H1 (cell line): ENCODE results near the gene MYL7.
A peak's percentile ranks its signal among the peaks of the same experiment; 100 is the strongest.

Source experiments
- CHD1 ChIP-seq: IDR thresholded peaks from 2 replicates; pipeline ENCODE4 v1.6.1; 2012; ENCODE audit warnings: low read depth, low read length, improper control_type of control experiment
- EP300 ChIP-seq, 2 experiments: IDR thresholded peaks; 1 replicate in 1 of 2; 2 replicates in 1 of 2; pipeline ENCODE4 v1.6.1; 2011 to 2012; ENCODE audit warnings: low read depth in 2 of 2, low read length in 2 of 2, mild to moderate bottlenecking in 2 of 2, borderline replicate concordance in 1 of 2, inconsistent platforms in 1 of 2, moderate library complexity in 1 of 2
- EZH2 ChIP-seq: fragments of 200-600 bp; sonication (generic); IDR thresholded peaks from 2 replicates; pipeline ENCODE4 v1.7.1; 2012; ENCODE audit warnings: low read depth, mild to moderate bottlenecking, moderate library complexity, low read length, inconsistent platforms; ENCODE audit not compliant: severe bottlenecking
- JUND ChIP-seq: IDR thresholded peaks from 2 replicates; pipeline ENCODE4 v1.6.1; 2011; ENCODE audit warnings: mild to moderate bottlenecking, improper control_type of control experiment, low read length
- POLR2A ChIP-seq, 2 experiments: IDR thresholded peaks; 1 replicate in 1 of 2; 2 replicates in 1 of 2; pipeline ENCODE4 v1.6.1; 2011; ENCODE audit warnings: low read depth in 2 of 2, low read length in 2 of 2, mild to moderate bottlenecking in 2 of 2; ENCODE audit errors: control extremely low read depth in 1 of 2
- SP1 ChIP-seq: IDR thresholded peaks from 2 replicates; pipeline ENCODE4 v1.6.1; 2011; ENCODE audit warnings: low read depth, low read length
- TCF12 ChIP-seq: IDR thresholded peaks from 2 replicates; pipeline ENCODE4 v1.6.1; 2011; ENCODE audit warnings: low read depth, mild to moderate bottlenecking, low read length
- ZNF274 ChIP-seq: IDR thresholded peaks from 2 replicates; pipeline ENCODE4 v1.7.0; 2012; ENCODE audit warnings: low read length, borderline replicate concordance; ENCODE audit errors: extremely low read depth
- TF ChIP-seq, protein P1 (sequence below), 3 experiments: IDR thresholded peaks; 1 replicate in 2 of 3; 2 replicates in 1 of 3; pipeline versions ENCODE4 v1.5.1 to v1.6.1; 2011; ENCODE audit warnings: low read length in 3 of 3, mild to moderate bottlenecking in 3 of 3, inconsistent platforms in 2 of 3, low read depth in 1 of 3, moderate library complexity in 1 of 3; ENCODE audit not compliant: insufficient read depth in 1 of 3; ENCODE audit errors: control extremely low read depth in 1 of 3

GRCh38 chr7:44103923-44104859, 36.9 kb downstream of the MYL7 start, which contains the start of gene AEBP1:
- TF ChIP-seq, protein P1, sequence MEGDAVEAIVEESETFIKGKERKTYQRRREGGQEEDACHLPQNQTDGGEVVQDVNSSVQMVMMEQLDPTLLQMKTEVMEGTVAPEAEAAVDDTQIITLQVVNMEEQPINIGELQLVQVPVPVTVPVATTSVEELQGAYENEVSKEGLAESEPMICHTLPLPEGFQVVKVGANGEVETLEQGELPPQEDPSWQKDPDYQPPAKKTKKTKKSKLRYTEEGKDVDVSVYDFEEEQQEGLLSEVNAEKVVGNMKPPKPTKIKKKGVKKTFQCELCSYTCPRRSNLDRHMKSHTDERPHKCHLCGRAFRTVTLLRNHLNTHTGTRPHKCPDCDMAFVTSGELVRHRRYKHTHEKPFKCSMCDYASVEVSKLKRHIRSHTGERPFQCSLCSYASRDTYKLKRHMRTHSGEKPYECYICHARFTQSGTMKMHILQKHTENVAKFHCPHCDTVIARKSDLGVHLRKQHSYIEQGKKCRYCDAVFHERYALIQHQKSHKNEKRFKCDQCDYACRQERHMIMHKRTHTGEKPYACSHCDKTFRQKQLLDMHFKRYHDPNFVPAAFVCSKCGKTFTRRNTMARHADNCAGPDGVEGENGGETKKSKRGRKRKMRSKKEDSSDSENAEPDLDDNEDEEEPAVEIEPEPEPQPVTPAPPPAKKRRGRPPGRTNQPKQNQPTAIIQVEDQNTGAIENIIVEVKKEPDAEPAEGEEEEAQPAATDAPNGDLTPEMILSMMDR (IDR thresholded peaks at IDR 0.05; ENCODE audit: control extremely low read depth in 1 of 3, insufficient read depth in 1 of 3, low read depth in 1 of 3, low read length in 3 of 3): peak in 2 of 3 experiments; percentile 13 to 19; a peak in 2 of 4 replicates
- TF ChIP-seq EZH2: no peak
- TF ChIP-seq SP1: no peak
- no peak for TF ChIP-seq JUND
- no peak for TF ChIP-seq EP300 (IDR thresholded peaks at IDR 0.05; ENCODE audit: borderline replicate concordance in 1 of 2, low read depth in 2 of 2, low read length in 2 of 2)
- no peak for TF ChIP-seq POLR2A (IDR thresholded peaks at IDR 0.05; ENCODE audit: control extremely low read depth in 1 of 2, low read depth in 2 of 2, low read length in 2 of 2)
- no peak for TF ChIP-seq TCF12
- TF ChIP-seq ZNF274: no peak
- TF ChIP-seq CHD1: no peak
